Psoas muscle (tissue), 8 donors: ENCODE measurements around the gene ASB2. TPM values are rescaled to one million over a fixed set of nuclear protein-coding genes. Genes with fewer than 3 reads are reported as not detected.
A peak's percentile ranks its signal among the peaks of the same experiment; 100 is the strongest.

Experiments
- ATAC-seq, 4 donors: fragments of 200-7000 bp; cut with Tn5 transposase; one replicate each; pipeline ENCODE4 v1.9.1; 2020; ENCODE audit warnings: moderate library complexity in 3 of 4, mild to moderate bottlenecking in 2 of 4
- DNase-seq, 2 donors: peaks; one replicate each; pipeline ENCODE4 v3.0.0-alpha.2; 2020
- H3K27ac ChIP-seq: fragments of 200-600 bp; one replicate; pipeline ENCODE4 v1.8.0; 2022
- H3K27me3 ChIP-seq, 3 donors: fragments of 200-600 bp in 1 of 3; one replicate each; pipeline versions ENCODE4 v1.6.1 to v1.8.0; 2013 to 2022; ENCODE audit warnings: low read length in 2 of 3, mild to moderate bottlenecking in 2 of 3, moderate library complexity in 1 of 3; ENCODE audit not compliant: insufficient read depth in 3 of 3
- H3K36me3 ChIP-seq, 2 donors: fragments of 200-600 bp in 1 of 2; one replicate each; pipeline versions ENCODE4 v1.6.1 to v1.8.0; 2013 to 2022; ENCODE audit warnings: low read depth in 1 of 2, mild to moderate bottlenecking in 1 of 2, moderate library complexity in 1 of 2; ENCODE audit not compliant: insufficient read depth in 1 of 2
- H3K4me1 ChIP-seq: fragments of 200-600 bp; one replicate; pipeline ENCODE4 v1.8.0; 2022
- H3K4me3 ChIP-seq: fragments of 200-600 bp; one replicate; pipeline ENCODE4 v1.8.0; 2022; ENCODE audit warnings: mild to moderate bottlenecking
- H3K9me3 ChIP-seq: fragments of 200-600 bp; one replicate; pipeline ENCODE4 v1.8.0; 2022
- WGBS, 3 donors: extraction: QIAGEN DNeasy Blood & Tissue Kit; methylation state at CpG; one replicate each; pipeline versions ENCODE4 v1.1.6 to v1.1.7; 2013; 5-methylcytosine and 5-hydroxymethylcytosine counted together
- intact Hi-C, 2 donors: fragments of 100-400 bp; cut with DNase I; formaldehyde crosslinking; loops; one replicate each; pipeline versions ENCODE4 v1.11.0 to v1.14.2; 2022
- long read RNA-seq, 2 donors: library from polyadenylated mRNA; unstranded; transcript quantifications; one replicate each; pipeline ENCODE4 v2.0.0, GENCODE V29; 2021
- polyA plus RNA-seq, 3 donors: library from polyadenylated mRNA; stranded (reverse); fragments of 200-250 nt; gene quantifications; one replicate each; pipeline ENCODE4 v1.2.3, GENCODE V29; 2013
- total RNA-seq, 4 donors: library from RNA; stranded (reverse); fragmentation: NEBNext Ultra II Directional in 2 of 4; extraction: Animal tissue kit (Norgen Biotek cat#: 25700) in 2 of 4; gene quantifications; one replicate each; pipeline versions ENCODE4 v1.2.1 to v1.2.4, GENCODE V29; 2021 to 2023
- TF ChIP-seq, protein P1 (sequence below): fragments of 200-600 bp; IDR thresholded peaks from one replicate; pipeline ENCODE4 v1.8.0; 2022; ENCODE audit warnings: antibody characterized with exemption
- donor health status: healthy with polysubstance abuse.
- donor health status: DM: no; HTN: no; CAD: no; lungs with moderate emphysema.
- donor health status: Bipolar disorder and iron deficiency.
- donor health status: healthy.
- donor health status: DM: yes; HTN: yes; CAD: no.
- donor health status: DM: no; HTN: no; CAD: no.
- donor health status: DM: no; HTN: no; CAD: no.
- donor health status: DM: yes; HTN: yes; CAD: no.

The ASB2 gene, protein sequence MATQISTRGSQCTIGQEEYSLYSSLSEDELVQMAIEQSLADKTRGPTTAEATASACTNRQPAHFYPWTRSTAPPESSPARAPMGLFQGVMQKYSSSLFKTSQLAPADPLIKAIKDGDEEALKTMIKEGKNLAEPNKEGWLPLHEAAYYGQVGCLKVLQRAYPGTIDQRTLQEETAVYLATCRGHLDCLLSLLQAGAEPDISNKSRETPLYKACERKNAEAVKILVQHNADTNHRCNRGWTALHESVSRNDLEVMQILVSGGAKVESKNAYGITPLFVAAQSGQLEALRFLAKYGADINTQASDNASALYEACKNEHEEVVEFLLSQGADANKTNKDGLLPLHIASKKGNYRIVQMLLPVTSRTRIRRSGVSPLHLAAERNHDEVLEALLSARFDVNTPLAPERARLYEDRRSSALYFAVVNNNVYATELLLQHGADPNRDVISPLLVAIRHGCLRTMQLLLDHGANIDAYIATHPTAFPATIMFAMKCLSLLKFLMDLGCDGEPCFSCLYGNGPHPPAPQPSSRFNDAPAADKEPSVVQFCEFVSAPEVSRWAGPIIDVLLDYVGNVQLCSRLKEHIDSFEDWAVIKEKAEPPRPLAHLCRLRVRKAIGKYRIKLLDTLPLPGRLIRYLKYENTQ
- total RNA-seq (100 to 1,000 TPM; 148 to 443 (median 252) TPM), polyA plus RNA-seq (100 to 1,000 TPM in 2 of 3 donors, 10 to 100 TPM in 1; 41.2 to 460 (median 217) TPM)
- long read RNA-seq, donor 1, transcript ASB2-201 (8 exons, 2,743 nt), result minor isoform, 5 of 271 reads
- long read RNA-seq, donor 1, transcript ASB2-203 (10 exons, 2,842 nt), result major isoform, 186 of 271 reads
- long read RNA-seq, donor 1, transcript ASB2-202 (3 exons, 2,168 nt), result minor isoform, 14 of 271 reads
- long read RNA-seq, donor 1, partial matches to known transcripts, result 40 of 271 reads
- long read RNA-seq, donor 1, other reads (novel, unspliced or antisense), result 26 of 271 reads
- long read RNA-seq, donor 2, transcript ASB2-201 (8 exons, 2,743 nt), result minor isoform, 22 of 926 reads
- long read RNA-seq, donor 2, transcript ASB2-202 (3 exons, 2,168 nt), result minor isoform, 56 of 926 reads
- long read RNA-seq, donor 2, transcript ASB2-203 (10 exons, 2,842 nt), result major isoform, 607 of 926 reads
- long read RNA-seq, donor 2, partial matches to known transcripts, result 162 of 926 reads
- long read RNA-seq, donor 2, other reads (novel, unspliced or antisense), result 79 of 926 reads

DNA sequence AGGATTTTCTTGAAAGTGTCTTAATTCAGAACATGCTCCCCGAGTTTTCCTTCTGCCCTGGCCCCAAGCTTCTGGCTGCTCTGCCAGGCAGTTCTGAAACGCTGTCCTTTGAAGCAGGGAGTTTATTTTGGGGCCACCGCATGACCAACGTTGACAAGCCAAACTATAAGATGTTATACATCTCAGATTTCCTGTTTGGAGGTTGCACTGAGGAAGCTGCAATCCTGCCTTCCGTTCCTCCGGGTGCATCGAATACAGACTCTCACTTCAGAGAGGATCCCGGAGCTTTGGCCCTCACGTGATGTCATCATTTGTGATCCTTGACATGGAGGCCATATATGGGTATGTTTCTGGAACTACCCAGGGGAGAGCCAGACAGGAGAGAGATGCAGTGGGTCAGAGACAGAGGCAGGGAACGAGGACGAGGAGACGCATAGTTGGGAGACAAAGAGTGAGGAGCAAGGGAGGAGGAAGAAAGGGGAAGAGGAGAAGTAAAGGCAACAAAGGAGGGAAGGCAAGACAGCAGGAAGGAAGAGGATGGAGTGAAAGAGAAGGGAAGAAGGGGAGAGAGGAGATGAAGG lies at the start of gene ASB2:
TSS of gene ASB2 (minus strand) at position 94 of the 581 bp plus-strand sequence. CDS start 12,031 bp downstream, outside the sequence.
- H3K36me3 ChIP-seq, result peaks cover 0 to 5% of the 10 kb centered on the region in 2 donors
- peak within 1 kb of the TSS; percentile 83 for H3K4me3 ChIP-seq
- no peaks in the 10 kb centered on the region for H3K9me3 ChIP-seq
- TF ChIP-seq, protein P1, sequence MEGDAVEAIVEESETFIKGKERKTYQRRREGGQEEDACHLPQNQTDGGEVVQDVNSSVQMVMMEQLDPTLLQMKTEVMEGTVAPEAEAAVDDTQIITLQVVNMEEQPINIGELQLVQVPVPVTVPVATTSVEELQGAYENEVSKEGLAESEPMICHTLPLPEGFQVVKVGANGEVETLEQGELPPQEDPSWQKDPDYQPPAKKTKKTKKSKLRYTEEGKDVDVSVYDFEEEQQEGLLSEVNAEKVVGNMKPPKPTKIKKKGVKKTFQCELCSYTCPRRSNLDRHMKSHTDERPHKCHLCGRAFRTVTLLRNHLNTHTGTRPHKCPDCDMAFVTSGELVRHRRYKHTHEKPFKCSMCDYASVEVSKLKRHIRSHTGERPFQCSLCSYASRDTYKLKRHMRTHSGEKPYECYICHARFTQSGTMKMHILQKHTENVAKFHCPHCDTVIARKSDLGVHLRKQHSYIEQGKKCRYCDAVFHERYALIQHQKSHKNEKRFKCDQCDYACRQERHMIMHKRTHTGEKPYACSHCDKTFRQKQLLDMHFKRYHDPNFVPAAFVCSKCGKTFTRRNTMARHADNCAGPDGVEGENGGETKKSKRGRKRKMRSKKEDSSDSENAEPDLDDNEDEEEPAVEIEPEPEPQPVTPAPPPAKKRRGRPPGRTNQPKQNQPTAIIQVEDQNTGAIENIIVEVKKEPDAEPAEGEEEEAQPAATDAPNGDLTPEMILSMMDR, result no peak
- H3K27ac ChIP-seq, result peak within 1 kb of the TSS; percentile 98
- H3K27me3 ChIP-seq, result no peaks in the 10 kb centered on the region
- ATAC-seq (peak; percentile 12 to 42 (median 18)), DNase-seq (peak in 1 of 2 donors; percentile 76)
- H3K4me1 ChIP-seq, result peaks cover 29% of the 10 kb centered on the region
- intact Hi-C loops, result no loop called here
- 6 to 10% (median 8%) methylated on average over 12 of the region's 12 CpGs for WGBS, 3 donors

DNA sequence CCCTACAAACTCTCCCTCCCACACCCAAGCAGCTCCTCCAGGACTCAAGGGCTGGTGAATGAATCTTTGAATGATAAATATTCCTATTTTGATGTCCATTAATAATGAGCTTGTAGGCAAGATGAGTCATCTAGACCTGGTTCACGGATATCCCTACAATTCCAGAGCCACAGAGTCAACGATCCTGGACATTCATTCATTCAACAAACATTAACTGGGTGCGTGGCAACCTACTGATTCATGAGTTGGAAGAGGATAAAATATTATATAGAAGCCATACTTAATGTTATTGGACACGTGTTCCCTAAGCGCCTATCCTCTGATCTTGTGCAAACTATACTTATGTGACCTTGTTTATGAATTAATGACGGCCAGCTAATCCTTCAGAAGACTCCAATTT lies 49.4 kb upstream of the ASB2 start:
- Histone ChIP-seq H3K27ac (no peak overlapping the region), H3K9me3 (no peaks in the 10 kb centered on the region), H3K4me3 (peak overlapping the region; percentile 79), H3K4me1 (no peaks in the 10 kb centered on the region), H3K27me3 (no peaks in the 10 kb centered on the region), H3K36me3 (no peaks in the 10 kb centered on the region)
- ATAC-seq (no peak), DNase-seq (no peak)
- intact Hi-C loops, result loop anchor here in 1 of 2 donors (10.0 kb wide), 1 partner anchor 371 kb away; no protein-coding TSS in a partner anchor
- WGBS, 3 donors, result 55 to 62% (median 57%) methylated on average over 6 of the region's 6 CpGs
- TF ChIP-seq, protein P1, result no peak

DNA sequence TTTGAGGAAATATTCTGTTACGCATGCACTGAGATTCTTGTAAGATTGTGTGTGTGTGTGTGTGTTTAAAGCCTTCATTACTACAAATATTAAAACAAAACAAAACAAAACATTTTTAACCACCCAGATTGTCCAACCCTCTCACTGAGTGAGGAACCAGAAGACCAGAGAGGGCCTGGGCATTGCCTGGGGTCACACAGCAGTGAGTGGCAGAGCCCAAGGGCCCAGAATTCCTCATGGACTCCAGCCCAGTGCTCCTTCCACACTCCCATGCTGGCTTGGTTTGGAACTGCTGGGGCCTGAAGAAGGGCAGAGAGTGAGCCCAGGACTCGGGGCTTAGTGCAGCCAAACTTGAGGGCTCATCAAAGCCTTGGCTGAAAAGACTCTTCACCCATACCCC lies 48.2 kb upstream of the ASB2 start:
- H3K27me3 ChIP-seq, result no peaks in the 10 kb centered on the region
- WGBS, 3 donors, result 92 to 100% (median 93%) methylated on average over 2 of the region's 2 CpGs
- H3K4me3 ChIP-seq, result no peak overlapping the region
- TF ChIP-seq, protein P1, result no peak
- no peaks in the 10 kb centered on the region for H3K4me1 ChIP-seq
- intact Hi-C loops, result loop anchor here in 1 of 2 donors (10.0 kb wide), 1 partner anchor 370 kb away; no protein-coding TSS in a partner anchor
- H3K36me3 ChIP-seq, result no peaks in the 10 kb centered on the region
- H3K27ac ChIP-seq, result no peak overlapping the region
- no peaks in the 10 kb centered on the region for H3K9me3 ChIP-seq
- DNase-seq (peak in 1 of 2 donors; percentile 11), ATAC-seq (no peak)
